Colonic mucosa (tissue), 4 donors: ENCODE data around the gene CNGA3. TPM values are rescaled to one million over a fixed set of nuclear protein-coding genes. Genes with fewer than 3 reads are reported as not detected.
"Not testable (repeated sequence)": the region's sequence is repeated elsewhere in the genome, so short reads cannot be mapped to it uniquely, and the experiment has no call there.

ENCODE experiments used
- DNase-seq: peaks from one replicate; pipeline ENCODE4 v3.0.0-alpha.2; 2020
- H3K27ac ChIP-seq: fragments of 200-600 bp; one replicate; pipeline ENCODE4 v1.8.0; 2021
- H3K27me3 ChIP-seq: fragments of 200-600 bp; one replicate; pipeline ENCODE4 v1.8.0; 2021
- H3K36me3 ChIP-seq: fragments of 200-600 bp; one replicate; pipeline ENCODE4 v1.8.0; 2021
- H3K4me1 ChIP-seq: fragments of 200-600 bp; one replicate; pipeline ENCODE4 v1.8.0; 2021; ENCODE audit warnings: mild to moderate bottlenecking
- H3K4me3 ChIP-seq: fragments of 200-600 bp; one replicate; pipeline ENCODE4 v1.8.0; 2021
- H3K9ac ChIP-seq, 2 donors: one replicate each; pipeline ENCODE4 v1.7.0; 2013; ENCODE audit warnings: control low read depth in 2 of 2, low read depth in 2 of 2, low read length in 2 of 2
- H3K9me3 ChIP-seq: fragments of 200-600 bp; one replicate; pipeline ENCODE4 v1.8.0; 2021
- intact Hi-C: fragments of 100-400 bp; cut with DNase I; formaldehyde crosslinking; loops from one replicate; pipeline ENCODE4 v1.14.1; 2022
- total RNA-seq, 2 donors: library from RNA; stranded (reverse); fragmentation: NEBNext Ultra II Directional in 1 of 2; extraction: Animal tissue kit (Norgen Biotek cat#: 25700) in 1 of 2; gene quantifications; one replicate each; pipeline ENCODE4 v1.2.1, GENCODE V29; 2021
- TF ChIP-seq, protein P1 (sequence below): fragments of 200-600 bp; IDR thresholded peaks from one replicate; pipeline ENCODE4 v1.8.0; 2022; ENCODE audit warnings: antibody characterized with exemption, mild to moderate bottlenecking
- donor health status: healthy.
- donor health status: DM: no; HTN: no; CAD: no.
- donor health status: DM: no; HTN: no; CAD: no.

CNGA3 gene
- total RNA-seq, 2 donors from 2014 or later = 0.20 to 0.35 TPM

DNA sequence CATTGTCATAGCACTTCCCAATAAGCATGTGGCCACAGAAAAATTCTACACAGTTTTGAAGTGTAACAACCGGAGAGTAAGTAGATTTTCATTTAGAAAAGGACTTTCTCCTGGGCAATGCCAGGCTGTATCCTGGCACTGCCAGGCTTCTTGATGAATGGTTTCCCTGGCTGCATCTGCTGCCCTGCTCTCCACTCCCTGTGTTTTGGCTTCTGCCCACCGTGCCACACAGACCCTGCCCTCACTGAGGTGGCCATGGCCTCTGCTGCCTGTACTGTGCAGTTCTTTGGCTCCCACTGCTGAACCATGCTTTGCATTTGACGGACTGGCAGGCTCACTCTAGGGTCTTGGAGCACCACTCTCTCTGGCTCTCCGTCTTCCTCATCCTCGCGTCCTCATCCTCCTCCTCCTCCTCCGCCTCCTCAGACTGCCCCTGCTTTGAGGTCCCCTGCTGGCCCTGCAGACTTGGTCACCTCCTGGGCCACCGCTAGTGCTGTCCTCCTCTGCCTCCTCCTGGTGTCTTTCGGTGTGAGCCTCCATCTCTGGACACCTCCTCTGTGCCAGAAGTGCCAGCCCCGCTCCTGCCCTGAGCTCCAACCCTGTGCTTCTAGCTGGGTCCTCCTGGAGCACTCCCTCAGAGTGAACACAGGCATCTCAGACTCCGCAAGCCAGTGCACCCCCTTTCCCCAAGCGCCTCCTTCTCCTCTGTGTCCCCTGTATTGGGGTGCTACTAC lies 45.9 kb upstream of the CNGA3 start:
- intact Hi-C loops = no loop called here
- Histone ChIP-seq H3K4me1 (peaks cover 4% of the 10 kb centered on the region), H3K27ac (peak overlapping the region; percentile 74), H3K36me3 (no peaks in the 10 kb centered on the region), H3K4me3 (no peak overlapping the region), H3K9me3 (no peaks in the 10 kb centered on the region), H3K9ac (peak overlapping the region in 1 of 2 donors; percentile 2), H3K27me3 (no peaks in the 10 kb centered on the region)
- TF ChIP-seq, protein P1, sequence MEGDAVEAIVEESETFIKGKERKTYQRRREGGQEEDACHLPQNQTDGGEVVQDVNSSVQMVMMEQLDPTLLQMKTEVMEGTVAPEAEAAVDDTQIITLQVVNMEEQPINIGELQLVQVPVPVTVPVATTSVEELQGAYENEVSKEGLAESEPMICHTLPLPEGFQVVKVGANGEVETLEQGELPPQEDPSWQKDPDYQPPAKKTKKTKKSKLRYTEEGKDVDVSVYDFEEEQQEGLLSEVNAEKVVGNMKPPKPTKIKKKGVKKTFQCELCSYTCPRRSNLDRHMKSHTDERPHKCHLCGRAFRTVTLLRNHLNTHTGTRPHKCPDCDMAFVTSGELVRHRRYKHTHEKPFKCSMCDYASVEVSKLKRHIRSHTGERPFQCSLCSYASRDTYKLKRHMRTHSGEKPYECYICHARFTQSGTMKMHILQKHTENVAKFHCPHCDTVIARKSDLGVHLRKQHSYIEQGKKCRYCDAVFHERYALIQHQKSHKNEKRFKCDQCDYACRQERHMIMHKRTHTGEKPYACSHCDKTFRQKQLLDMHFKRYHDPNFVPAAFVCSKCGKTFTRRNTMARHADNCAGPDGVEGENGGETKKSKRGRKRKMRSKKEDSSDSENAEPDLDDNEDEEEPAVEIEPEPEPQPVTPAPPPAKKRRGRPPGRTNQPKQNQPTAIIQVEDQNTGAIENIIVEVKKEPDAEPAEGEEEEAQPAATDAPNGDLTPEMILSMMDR = no peak
- DNase-seq = no peak

DNA sequence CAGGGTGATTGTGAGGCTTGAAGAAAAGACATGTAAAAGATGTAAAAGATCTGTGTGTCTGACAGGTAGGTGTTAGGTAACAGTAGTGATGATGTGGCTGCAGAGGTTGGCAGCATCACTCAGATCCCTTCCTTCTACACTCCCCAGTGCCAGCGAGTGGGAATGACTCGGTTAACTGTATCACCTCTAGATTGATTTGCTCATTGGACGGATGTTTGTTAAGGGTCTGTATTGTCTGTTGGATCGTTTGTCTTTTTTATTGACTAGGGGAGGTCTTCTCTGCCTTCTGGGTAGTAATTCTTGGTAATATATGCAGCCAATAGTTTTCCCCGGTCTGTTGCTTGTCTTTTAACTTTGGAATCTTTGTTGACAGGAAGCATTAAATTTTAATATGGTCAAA lies 44.8 kb upstream of the CNGA3 start:
- H3K9me3 ChIP-seq = no peaks in the 10 kb centered on the region
- intact Hi-C loops = no loop called here
- TF ChIP-seq, protein P1 = no peak
- H3K4me3 ChIP-seq = no peak overlapping the region
- no peak for DNase-seq
- no peaks in the 10 kb centered on the region for H3K27me3 ChIP-seq
- peaks cover 4% of the 10 kb centered on the region for H3K4me1 ChIP-seq
- H3K36me3 ChIP-seq = no peaks in the 10 kb centered on the region
- H3K9ac ChIP-seq = no peak overlapping the region
- no peak overlapping the region for H3K27ac ChIP-seq

DNA sequence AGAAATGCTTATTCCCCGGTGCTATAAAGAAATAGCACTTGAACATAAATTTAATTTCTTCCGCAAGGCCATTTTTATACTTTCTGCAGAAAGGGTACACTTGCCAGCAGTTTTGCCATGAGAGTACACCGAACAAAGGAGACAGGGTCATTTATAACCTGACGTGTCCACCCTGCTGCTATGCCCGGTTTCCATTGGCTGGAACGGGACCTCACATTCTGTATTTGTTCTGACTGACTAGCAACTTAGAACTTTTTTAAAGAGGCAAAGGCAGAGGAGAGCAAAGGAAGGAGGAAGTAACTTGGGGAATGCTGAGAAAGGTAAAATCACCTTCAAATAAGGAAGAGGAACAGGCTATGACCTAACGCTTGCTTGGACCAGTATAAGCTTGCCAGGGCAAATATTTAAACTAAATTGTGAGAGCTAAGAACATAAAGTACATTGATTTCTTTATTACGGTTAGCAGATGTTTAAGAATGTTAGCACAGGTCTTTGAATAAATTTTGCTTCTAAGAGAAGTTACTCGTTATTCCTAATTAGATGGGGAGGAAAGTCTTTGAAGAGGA lies 39.0 kb upstream of the CNGA3 start:
- H3K27ac ChIP-seq = peak overlapping the region; percentile 82
- H3K4me3 ChIP-seq, intact Hi-C loops, H3K9me3 ChIP-seq, H3K27me3 ChIP-seq, H3K36me3 ChIP-seq, H3K9ac ChIP-seq, H3K4me1 ChIP-seq: not testable (repeated sequence)
- peak; percentile 64 for DNase-seq

DNA sequence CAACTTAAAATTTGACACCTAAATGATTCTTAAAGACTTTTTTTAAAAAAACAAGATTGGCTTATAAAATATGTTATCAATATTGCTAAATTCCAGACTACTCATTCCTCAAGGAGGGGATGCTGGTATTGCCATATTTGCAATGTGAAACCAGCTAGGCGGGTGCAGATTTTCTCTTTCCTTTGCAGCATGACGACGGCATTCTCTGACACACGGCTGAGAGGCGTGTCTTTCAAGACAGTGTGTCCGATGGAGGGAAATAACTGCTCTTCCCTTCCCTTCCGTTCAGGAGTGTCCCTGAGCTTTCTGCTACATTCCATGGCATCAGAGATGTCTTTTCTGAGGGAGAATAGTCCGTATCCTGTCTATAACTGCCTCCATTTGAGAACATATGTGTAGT lies 38.2 kb upstream of the CNGA3 start:
- H3K4me3 ChIP-seq = no peak overlapping the region
- H3K9ac ChIP-seq = peak overlapping the region in 1 of 2 donors; percentile 57
- no peaks in the 10 kb centered on the region for H3K4me1 ChIP-seq
- peak overlapping the region; percentile 82 for H3K27ac ChIP-seq
- no peaks in the 10 kb centered on the region for H3K36me3 ChIP-seq
- peak; percentile 59 for DNase-seq
- H3K9me3 ChIP-seq = no peaks in the 10 kb centered on the region
- TF ChIP-seq, protein P1 = no peak
- no peaks in the 10 kb centered on the region for H3K27me3 ChIP-seq
- intact Hi-C loops = no loop called here

DNA sequence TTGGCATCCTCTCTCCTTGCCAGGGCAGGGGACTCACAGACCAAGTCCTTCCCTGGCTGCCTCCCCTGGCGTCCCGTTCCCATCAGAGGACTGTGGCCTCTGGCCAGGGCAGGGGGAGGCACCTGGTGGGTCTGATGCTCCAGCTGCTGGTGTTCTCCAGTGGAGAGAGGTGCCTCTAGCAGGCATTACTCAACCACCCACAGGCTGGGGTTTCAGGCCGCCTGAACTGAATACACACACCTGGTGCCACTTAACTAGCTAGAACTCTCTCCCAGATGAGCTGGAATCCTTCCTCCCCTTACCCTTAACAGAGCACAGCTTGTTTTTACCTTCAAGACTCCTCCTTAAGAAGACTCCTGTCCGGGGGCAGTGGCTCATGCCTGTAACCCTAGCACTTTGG lies 37.7 kb upstream of the CNGA3 start:
- TF ChIP-seq, protein P1 = no peak
- H3K27ac ChIP-seq = peak overlapping the region; percentile 82
- H3K4me3 ChIP-seq = no peak overlapping the region
- H3K9me3 ChIP-seq = no peaks in the 10 kb centered on the region
- H3K27me3 ChIP-seq = no peaks in the 10 kb centered on the region
- no peaks in the 10 kb centered on the region for H3K4me1 ChIP-seq
- peak overlapping the region in 1 of 2 donors; percentile 57 for H3K9ac ChIP-seq
- intact Hi-C loops = no loop called here
- DNase-seq = no peak
- H3K36me3 ChIP-seq = no peaks in the 10 kb centered on the region

DNA sequence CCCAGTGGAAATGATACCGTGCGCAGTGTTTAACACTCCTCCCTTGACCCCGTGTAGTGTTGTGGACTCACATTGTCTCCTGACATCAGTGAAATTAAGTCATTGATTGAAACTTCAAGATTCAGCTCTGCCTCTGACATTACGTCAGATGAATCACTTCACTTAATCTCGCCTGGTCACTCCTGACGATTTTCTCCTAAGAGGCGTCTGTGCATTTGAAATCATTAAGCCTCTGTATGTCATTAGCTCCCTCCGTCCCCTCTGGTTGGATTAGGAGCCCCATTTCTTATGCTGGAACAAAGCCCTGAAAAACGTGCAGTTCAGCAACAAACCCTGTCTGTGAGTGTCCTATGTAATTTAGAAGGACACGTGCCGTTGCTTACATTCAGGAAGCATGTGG lies 36.7 kb upstream of the CNGA3 start:
- Histone ChIP-seq H3K36me3 (no peaks in the 10 kb centered on the region), H3K9me3 (no peaks in the 10 kb centered on the region), H3K9ac (no peak overlapping the region), H3K4me1 (no peaks in the 10 kb centered on the region), H3K27ac (no peak overlapping the region), H3K4me3 (no peak overlapping the region), H3K27me3 (no peaks in the 10 kb centered on the region)
- intact Hi-C loops = no loop called here
- DNase-seq = no peak
- TF ChIP-seq, protein P1 = no peak
